DOHH2 (cell line): Measurements from ENCODE around the gene C10orf105.

Experiments used
- H3F3A ChIP-seq: fragments of 200-600 bp; sonication (generic), shearing (Covaris generic); 2 replicates; pipeline ENCODE4 v1.6.0; 2016; ENCODE audit warnings: antibody characterized with exemption, mild to moderate bottlenecking; ENCODE audit not compliant: control insufficient read depth, insufficient read depth
- H3K27ac ChIP-seq: fragments of 200-600 bp; sonication (generic); 2 replicates; pipeline ENCODE4 v1.5.1; 2014; ENCODE audit warnings: low read depth, mild to moderate bottlenecking, low read length, moderate library complexity
- H3K27me3 ChIP-seq: fragments of 200-600 bp; sonication (generic); 2 replicates; pipeline ENCODE4 v1.6.1; 2014; ENCODE audit warnings: mild to moderate bottlenecking, low read length, mixed read lengths; ENCODE audit not compliant: control insufficient read depth
- H3K36me3 ChIP-seq: fragments of 200-600 bp; sonication (generic); 2 replicates; pipeline ENCODE4 v1.6.1; 2014; ENCODE audit warnings: mild to moderate bottlenecking, low read length, moderate library complexity, mixed read lengths; ENCODE audit not compliant: control insufficient read depth
- H3K4me1 ChIP-seq: fragments of 200-600 bp; sonication (generic); 2 replicates; pipeline ENCODE4 v1.6.1; 2014; ENCODE audit warnings: mild to moderate bottlenecking, low read length, mixed read lengths; ENCODE audit not compliant: control insufficient read depth
- H3K4me2 ChIP-seq: fragments of 200-600 bp; sonication (generic); 2 replicates; pipeline ENCODE4 v1.6.0; 2014; ENCODE audit warnings: mild to moderate bottlenecking, low read length, moderate library complexity
- H3K4me3 ChIP-seq: fragments of 200-600 bp; sonication (generic); 2 replicates; pipeline ENCODE4 v1.5.1; 2014; ENCODE audit warnings: mild to moderate bottlenecking, low read length, mixed read lengths
- H3K79me2 ChIP-seq: fragments of 200-600 bp; sonication (generic); 2 replicates; pipeline ENCODE4 v1.6.1; 2014; ENCODE audit warnings: mild to moderate bottlenecking, low read length, mixed read lengths; ENCODE audit not compliant: control insufficient read depth
- H3K9me2 ChIP-seq: fragments of 200-600 bp; sonication (generic); replicated peaks from 2 replicates; pipeline ENCODE4 v1.6.1; 2014; ENCODE audit warnings: mild to moderate bottlenecking, low read length, mixed read lengths; ENCODE audit not compliant: control insufficient read depth
- H3K9me3 ChIP-seq: fragments of 200-600 bp; sonication (generic); 2 replicates; pipeline ENCODE4 v1.6.1; 2014; ENCODE audit warnings: antibody characterized with exemption, low read length, mixed read lengths; ENCODE audit not compliant: control insufficient read depth, insufficient read depth
- H4K20me1 ChIP-seq: fragments of 200-600 bp; sonication (generic); 2 replicates; pipeline ENCODE4 v1.6.0; 2014; ENCODE audit warnings: low read depth, mild to moderate bottlenecking, antibody characterized with exemption, low read length, moderate library complexity; ENCODE audit not compliant: control insufficient read depth, insufficient read depth
- CTCF ChIP-seq: fragments of 200-600 bp; sonication (generic); IDR thresholded peaks from one replicate; pipeline ENCODE4 v1.5.1; 2014; ENCODE audit warnings: antibody characterized with exemption, mild to moderate bottlenecking, low read depth, low read length; ENCODE audit not compliant: poor library complexity, severe bottlenecking
- EZH2phosphoT487 ChIP-seq: fragments of 200-600 bp; sonication (generic); IDR thresholded peaks from 2 replicates; pipeline ENCODE4 v1.6.1; 2017; ENCODE audit warnings: borderline replicate concordance, mild to moderate bottlenecking, antibody characterized with exemption, low read length, moderate library complexity, mixed read lengths

C10orf105 gene

GRCh38 chr10:71754562-71754961 is 35.0 kb upstream of the C10orf105 start:
- Histone ChIP-seq H3K36me3 (no peaks in the 10 kb centered on the region), H3K27me3 (peaks cover 76% of the 10 kb centered on the region), H3F3A (no peaks in the 10 kb centered on the region), H3K27ac (no peak overlapping the region), H3K9me2 (no peaks in the 10 kb centered on the region), H3K4me2 (no peak overlapping the region), H3K9me3 (no peaks in the 10 kb centered on the region), H3K79me2 (no peaks in the 10 kb centered on the region), H3K4me1 (no peaks in the 10 kb centered on the region), H4K20me1 (no peaks in the 10 kb centered on the region), H3K4me3 (no peak overlapping the region)
- TF ChIP-seq EZH2phosphoT487 = no peak
- TF ChIP-seq CTCF = no peak

DNA sequence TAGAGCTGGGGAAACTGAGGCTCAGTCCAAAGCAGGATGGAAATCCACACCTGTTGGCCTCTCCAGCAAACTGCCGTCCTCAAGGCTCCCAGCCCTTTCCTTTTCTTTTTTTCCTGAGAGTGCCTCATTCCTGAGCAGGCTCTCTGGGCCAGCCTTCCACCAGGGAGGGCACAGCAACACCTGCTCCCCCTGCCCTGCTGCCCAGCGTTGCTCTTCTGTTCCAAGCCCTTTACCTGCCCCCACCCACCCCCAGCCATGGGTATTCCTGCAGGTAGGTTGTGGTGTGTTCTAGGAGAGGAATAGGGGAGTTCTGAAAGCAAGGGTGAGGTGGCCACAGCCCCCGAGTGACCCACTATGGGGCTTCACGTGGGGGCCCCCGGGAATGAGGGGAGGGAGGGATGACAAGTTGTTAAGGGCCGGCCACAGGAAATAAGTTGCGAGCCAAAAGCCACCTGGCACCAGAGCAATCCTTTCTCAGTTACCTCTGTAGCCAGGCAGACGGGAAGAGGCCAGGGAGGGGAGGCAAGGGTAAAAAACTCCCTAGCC is 34.5 kb upstream of the C10orf105 start:
- TF ChIP-seq EZH2phosphoT487 (no peak), CTCF (no peak)
- Histone ChIP-seq H3K9me2 (no peaks in the 10 kb centered on the region), H3K79me2 (no peaks in the 10 kb centered on the region), H3K9me3 (no peaks in the 10 kb centered on the region), H3K36me3 (no peaks in the 10 kb centered on the region), H3K27me3 (peaks cover 76% of the 10 kb centered on the region), H4K20me1 (0 out of 2 replicates have a peak, but pooled peaks cover 3% of the 10 kb centered on the region), H3K4me1 (peaks cover 4% of the 10 kb centered on the region), H3K27ac (no peak overlapping the region), H3F3A (no peaks in the 10 kb centered on the region), H3K4me2 (no peak overlapping the region), H3K4me3 (no peak overlapping the region)

DNA sequence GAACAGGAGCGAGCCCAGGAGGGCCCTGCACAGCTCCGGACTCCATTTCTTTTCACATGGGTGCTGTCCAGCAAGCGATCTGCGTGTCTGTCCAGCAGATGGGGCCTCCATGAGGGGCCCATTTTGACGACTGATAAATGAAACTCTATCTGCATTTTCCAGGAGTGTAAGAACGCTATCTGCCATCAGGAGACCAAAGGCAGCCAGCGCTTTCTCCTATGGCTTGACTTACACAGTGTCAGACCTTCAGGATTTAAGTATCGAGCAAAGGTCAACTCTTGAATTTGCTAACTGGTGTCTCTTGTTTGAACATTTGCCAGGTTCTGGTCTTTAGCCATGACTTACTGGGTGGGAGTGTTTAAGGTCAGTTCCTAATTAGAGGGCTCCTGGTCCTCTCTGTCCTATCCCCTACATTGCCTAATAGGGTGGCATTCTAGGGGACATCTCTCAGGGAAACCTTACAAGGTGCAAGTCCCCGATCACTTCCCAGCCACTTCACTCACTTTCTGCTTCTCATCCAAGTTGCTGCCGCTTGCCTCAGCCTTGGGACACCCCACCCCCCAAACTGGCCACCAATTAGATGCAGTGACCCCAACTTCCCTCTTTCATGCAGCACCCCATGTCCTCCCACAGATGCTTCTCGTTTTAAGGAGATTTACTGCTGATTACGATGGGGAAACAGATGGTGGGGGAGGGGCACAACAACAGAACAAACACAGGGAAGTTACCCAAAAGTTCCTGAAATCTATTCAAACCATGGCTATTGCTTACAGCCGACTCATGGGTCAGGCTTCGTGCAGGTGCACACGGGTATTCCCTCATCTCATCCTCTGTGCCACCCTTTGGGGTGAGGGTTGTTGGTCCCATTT is 33.7 kb upstream of the C10orf105 start:
- Histone ChIP-seq H3K4me1 (peaks cover 11% of the 10 kb centered on the region), H3K27ac (no peak overlapping the region), H3K4me2 (no peak overlapping the region)

More for the DNA sequence above, 33.7 kb upstream of the C10orf105 start:
- no peak overlapping the region for H3K4me3 ChIP-seq
- H3K79me2 ChIP-seq = no peaks in the 10 kb centered on the region
- TF ChIP-seq EZH2phosphoT487 (no peak), CTCF (no peak)
- H3F3A ChIP-seq = no peaks in the 10 kb centered on the region
- peaks cover 76% of the 10 kb centered on the region for H3K27me3 ChIP-seq
- H3K9me2 ChIP-seq = no peaks in the 10 kb centered on the region
- no peaks in the 10 kb centered on the region for H3K36me3 ChIP-seq
- 0 out of 2 replicates have a peak, but pooled peaks cover 3% of the 10 kb centered on the region for H4K20me1 ChIP-seq
- H3K9me3 ChIP-seq = no peaks in the 10 kb centered on the region
